ENCODE results near the gene FADD. TPM values are rescaled to one million over a fixed set of nuclear protein-coding genes. Genes with fewer than 3 reads are reported as not detected.
"Not testable (repeated sequence)": the region's sequence is repeated elsewhere in the genome, so short reads cannot be mapped to it uniquely, and the experiment has no call there.

Gene FADD
- polyA plus RNA-seq, 4 donors = 10.8 to 20.0 (median 13.3) TPM

DNA sequence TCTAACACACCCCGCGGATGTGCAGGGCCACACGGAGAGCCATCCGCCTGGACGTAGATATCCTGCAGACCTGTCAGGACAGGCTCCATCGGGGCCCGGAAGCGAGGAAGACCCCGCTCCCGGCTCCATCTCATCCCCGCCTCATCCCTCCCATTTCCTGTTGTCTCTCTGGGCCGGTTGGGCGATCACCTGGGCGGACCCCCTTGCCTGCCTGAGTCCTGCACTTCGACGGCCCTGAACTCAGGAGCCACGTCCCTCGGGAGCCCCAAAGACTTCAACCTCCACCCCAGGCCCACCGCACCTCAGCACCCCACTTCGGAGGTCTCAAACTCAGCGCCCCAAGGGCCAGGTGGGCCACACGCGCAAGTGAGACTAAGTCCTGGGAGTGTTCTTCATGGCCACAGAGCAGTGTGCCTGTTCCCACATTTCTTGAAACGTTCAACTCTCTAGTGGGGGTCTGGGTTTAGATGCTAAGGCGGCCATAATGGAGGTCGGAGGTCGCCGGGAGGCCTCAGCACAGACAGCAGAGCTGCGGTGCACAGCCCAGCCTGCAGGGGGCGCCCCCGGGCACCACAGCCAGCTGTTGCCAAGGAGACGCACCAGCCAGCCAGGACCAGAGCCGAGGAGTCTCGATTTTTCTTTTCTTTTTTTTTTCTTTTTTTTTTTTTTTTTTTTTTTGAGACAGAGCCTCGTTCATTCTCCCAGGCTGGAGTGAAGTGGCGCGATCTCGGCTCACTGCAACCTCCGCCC is 26.0 kb upstream of the FADD start:
- DNase-seq (ENCODE audit: low read depth in 4 of 4, low spot score in 3 of 4) = no peak

GRCh38 chr11:70180906-70181305 is 22.2 kb upstream of the FADD start:
- no peak for DNase-seq (ENCODE audit: low read depth in 4 of 4, low spot score in 3 of 4)

DNA sequence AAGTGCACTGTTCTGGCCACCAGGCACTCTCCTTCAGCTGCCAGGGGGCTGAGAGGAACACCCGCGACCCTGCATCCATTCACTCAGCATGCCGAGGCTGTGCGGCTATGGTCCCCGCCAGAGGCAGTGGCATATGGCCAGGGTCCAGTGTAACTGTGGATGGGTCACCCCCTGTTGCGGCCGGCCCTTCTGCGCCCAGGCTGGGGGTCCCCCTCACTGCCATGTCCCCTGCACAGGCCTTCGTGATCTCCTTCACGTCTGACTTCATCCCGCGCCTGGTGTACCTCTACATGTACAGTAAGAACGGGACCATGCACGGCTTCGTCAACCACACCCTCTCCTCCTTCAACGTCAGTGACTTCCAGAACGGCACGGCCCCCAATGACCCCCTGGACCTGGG is 20.8 kb upstream of the FADD start:
- no peak for DNase-seq (ENCODE audit: low read depth in 4 of 4, low spot score in 3 of 4)

GRCh38 chr11:70183032-70183431 is 20.1 kb upstream of the FADD start:
- DNase-seq (ENCODE audit: low read depth in 4 of 4, low spot score in 3 of 4) = no peak

GRCh38 chr11:70183483-70184176 is 19.5 kb upstream of the FADD start:
- DNase-seq (ENCODE audit: low read depth in 4 of 4, low spot score in 3 of 4) = no peak

- no peak for DNase-seq (ENCODE audit: low read depth in 4 of 4, low spot score in 3 of 4)
Measured at GRCh38 chr11:70184396-70184795, 18.7 kb upstream of the FADD start.

DNA sequence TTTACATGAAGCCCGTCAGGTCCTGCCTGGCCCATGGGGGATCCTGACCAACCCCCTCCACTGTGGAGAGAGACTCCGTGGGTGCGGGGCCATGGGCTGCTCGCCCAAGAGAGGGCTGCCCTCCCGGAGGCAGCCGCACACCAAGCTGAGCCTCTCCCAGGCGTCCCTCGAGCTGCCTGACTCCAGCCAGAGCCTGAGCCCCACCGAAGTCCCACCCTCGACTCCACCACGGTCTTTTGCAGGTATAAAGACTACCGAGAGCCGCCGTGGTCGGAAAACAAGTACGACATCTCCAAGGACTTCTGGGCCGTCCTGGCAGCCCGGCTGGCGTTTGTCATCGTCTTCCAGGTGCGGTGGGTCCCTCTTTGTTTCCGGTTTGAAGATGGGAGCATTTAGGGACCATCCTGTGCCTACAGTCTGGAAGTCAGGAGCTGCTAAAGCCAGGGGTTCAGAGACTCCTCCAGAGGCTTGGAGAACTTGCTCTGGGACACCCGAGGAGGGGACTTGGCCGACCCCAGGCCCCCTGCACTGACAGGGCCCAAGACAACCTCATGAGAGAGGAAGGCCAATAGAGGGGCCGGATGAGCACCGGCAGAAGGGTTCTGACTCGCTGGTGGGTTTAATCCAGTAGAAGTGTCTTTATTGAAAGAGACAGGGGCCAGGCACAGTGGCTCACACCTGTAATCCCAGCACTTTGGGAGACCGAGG is 17.6 kb upstream of the FADD start:
- DNase-seq (ENCODE audit: low read depth in 4 of 4, low spot score in 3 of 4) = no peak

GRCh38 chr11:70186420-70186819 is 16.7 kb upstream of the FADD start:
- no peak for DNase-seq (ENCODE audit: low read depth in 4 of 4, low spot score in 3 of 4)

DNA sequence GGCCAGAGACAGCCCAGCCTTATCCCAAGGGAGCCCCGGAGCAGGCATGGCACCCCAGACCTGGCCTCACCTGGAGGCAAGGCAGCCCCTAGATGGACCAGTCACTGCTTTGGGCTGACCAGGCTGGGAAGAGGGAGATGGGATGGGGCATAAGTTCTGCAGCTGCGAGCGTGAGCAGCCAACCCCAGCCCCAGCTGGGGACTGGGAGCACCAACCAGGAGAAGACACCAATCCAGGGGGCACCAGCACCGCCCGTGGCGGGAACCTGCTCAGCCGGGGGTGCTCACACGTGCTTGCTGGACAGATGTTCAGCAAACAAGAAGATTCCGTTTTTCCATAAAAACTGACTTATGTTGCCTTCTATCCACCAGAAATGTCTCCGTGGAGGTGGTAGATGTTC is 16.2 kb upstream of the FADD start:
- DNase-seq (ENCODE audit: low read depth in 4 of 4, low spot score in 3 of 4) = no peak

- DNase-seq (ENCODE audit: low read depth in 4 of 4, low spot score in 3 of 4) = no peak
Measured at GRCh38 chr11:70187771-70188170, 15.3 kb upstream of the FADD start.

- DNase-seq (ENCODE audit: low read depth in 4 of 4, low spot score in 3 of 4) = no peak
Measured at GRCh38 chr11:70189622-70190021, 13.5 kb upstream of the FADD start.

GRCh38 chr11:70191495-70192140 is 11.5 kb upstream of the FADD start:
- DNase-seq (ENCODE audit: low read depth in 4 of 4, low spot score in 3 of 4) = peak in 1 of 4 donors; percentile 47

GRCh38 chr11:70192666-70193410 is 10.3 kb upstream of the FADD start:
- DNase-seq (ENCODE audit: low read depth in 4 of 4, low spot score in 3 of 4) = no peak

- no peak for DNase-seq (ENCODE audit: low read depth in 4 of 4, low spot score in 3 of 4)
Measured at GRCh38 chr11:70193411-70194292, 9.4 kb upstream of the FADD start.

DNA sequence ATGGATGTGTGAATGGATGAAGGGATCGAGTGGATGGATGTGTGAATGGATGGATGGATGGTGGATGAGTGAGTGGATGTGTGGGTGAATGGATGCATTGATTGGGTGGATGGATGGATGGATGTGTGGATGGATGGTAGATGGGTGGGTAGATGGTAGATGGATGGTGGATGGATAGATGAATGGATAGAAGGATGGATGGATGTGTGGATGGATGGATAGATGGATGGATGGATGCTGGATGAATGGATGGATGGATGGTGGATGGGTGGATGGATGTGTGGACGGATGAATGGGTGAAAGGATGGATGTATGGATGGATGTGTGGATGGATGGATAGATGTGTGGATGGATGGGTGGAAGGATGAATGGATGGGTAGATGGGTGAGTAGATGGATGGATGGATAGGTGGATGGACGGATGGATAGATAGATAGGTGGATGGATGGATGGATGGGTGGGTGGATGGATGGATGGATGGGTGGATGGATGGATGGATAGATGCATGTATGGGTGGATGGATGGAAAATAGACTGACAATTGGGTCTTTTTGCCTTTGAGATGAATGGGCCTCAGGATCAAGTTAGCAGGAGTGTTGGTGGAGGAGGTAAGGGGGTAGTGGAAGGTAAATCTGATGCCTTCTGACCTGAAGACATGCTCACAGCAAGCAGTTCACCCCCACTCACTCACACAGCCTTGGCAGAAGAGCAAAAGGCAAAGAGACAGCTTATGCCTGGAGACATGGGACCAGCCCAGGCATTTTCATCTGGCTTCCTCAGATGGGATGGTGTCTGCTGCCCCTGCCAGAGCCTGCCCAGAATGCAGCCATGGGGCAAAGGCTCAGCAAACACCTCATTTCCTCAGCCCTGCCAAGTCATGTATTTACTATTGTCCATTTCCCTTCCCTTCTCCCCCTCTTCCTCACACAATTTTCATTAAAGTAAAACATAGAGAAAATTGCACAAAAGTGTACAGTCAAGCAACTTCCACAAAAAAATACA is 8.0 kb upstream of the FADD start:
- DNase-seq (ENCODE audit: low read depth in 4 of 4, low spot score in 3 of 4) = no peak

- no peak for DNase-seq (ENCODE audit: low read depth in 4 of 4, low spot score in 3 of 4)
Measured at GRCh38 chr11:70200212-70200844, 2.8 kb upstream of the FADD start.

DNA sequence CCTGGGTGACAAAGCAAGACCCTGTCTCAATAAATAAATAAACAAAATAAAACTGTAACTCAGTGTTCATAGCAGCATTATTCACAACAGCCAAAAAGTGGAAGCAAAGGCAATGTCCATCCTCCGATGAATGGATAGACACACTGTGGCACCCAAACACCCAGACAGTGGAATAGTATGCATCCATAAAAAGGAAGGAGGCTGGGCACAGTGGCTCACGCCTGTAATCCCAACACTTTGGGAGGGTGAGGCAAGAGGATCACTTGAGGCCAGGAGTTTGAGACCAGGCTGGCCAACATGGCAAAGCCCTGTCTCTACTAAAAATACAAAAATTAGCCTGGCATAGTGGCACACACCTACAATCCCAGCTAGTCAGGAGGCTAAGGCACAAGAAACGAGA is 2.0 kb upstream of the FADD start:
- not testable (repeated sequence) for DNase-seq (ENCODE audit: low read depth in 4 of 4, low spot score in 3 of 4)

Data from left renal pelvis (tissue), 4 donors.